NAMALWA (cell line): Measurements from ENCODE around the gene C1orf216.
"Not testable (repeated sequence)": the region's sequence is repeated elsewhere in the genome, so short reads cannot be mapped to it uniquely, and the experiment has no call there.

Experiments used
- DNase-seq: peaks from one replicate; pipeline ENCODE4 v3.0.0-alpha.2; 2015; ENCODE audit warnings: low spot score

The C1orf216 gene

GRCh38 chr1:35718492-35719336 is at the start of gene C1orf216:
C1orf216 (minus strand) TSS chr1:35718884; CDS start chr1:35716321, 2,563 bp downstream.
- no peak for DNase-seq

GRCh38 chr1:35764283-35764682 is 45.6 kb upstream of the C1orf216 start:
- no peak for DNase-seq

GRCh38 chr1:35763201-35763600 is 44.5 kb upstream of the C1orf216 start:
- no peak for DNase-seq

- no peak for DNase-seq
These were observed 43.5 kb upstream of the C1orf216 start for GRCh38 chr1:35762141-35762540.

DNA sequence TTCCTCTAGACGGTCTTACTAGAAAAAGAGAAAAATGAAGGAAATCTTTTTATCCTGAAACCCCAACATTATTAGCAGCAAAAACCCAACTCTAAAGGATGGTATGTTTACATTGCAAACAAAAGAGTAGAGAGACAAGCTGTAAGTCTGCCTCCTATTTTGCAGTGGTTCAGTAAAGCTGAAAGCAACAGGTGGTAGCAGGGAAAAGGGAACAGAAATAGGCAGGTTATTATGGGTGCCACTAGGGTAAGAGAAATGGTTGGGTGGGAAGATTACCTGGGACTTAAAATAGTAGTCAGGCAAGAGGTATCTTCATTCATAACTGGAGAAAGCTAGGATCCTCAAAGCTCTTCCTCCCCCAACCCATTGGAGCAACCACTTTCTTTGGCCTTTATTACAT is 37.4 kb upstream of the C1orf216 start:
- DNase-seq: no peak

GRCh38 chr1:35753626-35754260 is 35.1 kb upstream of the C1orf216 start:
- DNase-seq: no peak

DNA sequence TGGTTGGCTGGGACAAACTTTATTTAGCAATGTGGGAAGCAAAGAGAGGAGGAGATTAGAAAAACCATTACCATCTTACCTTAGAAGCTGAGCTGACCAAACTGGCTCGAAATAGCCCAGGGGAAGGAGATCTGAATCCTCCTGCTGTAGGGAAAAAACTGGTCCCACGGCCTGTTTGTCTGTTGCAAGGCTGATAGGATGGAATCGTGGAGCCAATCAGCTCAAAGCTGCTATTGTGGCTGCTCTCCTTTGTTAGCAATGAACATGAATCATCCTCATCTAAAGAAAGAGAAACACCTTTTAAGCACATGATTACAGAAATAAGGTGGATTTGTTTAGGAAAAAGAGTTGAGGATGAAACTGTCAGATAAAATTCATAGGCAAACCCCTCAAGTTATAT is 29.6 kb upstream of the C1orf216 start:
- DNase-seq: no peak

DNA sequence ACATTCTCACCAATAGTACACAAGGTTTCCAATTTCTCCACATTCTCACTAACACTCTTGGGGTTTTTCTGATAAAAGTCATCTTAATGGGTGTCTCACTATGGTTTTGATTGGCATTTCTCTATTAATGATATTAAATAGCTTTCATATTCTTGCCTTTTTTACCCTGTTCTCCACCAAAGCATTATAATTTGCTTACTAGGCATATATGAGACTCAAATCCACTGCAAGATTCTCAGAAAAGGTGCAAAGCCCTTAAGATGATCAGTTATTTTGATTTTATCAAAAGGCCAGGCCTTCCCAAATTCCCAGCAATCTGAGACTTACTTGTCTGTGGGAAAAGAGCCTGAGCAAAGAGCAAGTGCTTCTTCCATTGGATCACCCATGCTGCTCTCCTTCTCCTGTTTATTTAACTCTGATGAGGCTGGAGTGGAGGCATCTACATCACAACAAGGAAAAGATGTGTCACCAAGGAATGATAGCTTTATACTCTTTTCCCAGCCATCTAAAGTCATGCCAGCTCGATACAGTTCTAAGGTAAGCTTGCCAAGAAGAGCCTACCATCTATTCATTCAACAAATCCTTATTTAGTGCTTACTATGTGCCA is 26.5 kb upstream of the C1orf216 start:
- no peak for DNase-seq

DNA sequence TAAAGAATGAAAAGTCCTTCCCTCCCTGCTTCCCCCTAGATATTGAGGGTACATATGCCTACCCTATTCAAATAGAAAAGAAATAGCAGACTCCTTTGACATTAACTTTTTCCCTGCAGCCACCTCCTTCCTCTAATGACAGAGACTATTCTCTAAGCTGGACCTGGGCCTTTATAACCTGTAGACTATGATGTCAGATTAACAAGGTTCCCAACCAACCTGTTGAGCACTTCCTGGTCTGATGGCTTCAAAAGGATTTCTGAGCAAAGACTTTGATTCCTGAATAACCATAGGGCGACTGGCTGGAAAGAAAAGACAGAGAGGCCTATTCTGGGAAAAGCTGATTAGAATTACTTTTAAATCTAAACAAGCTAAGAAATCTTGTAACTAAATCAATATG is 18.4 kb upstream of the C1orf216 start:
- no peak for DNase-seq

DNA sequence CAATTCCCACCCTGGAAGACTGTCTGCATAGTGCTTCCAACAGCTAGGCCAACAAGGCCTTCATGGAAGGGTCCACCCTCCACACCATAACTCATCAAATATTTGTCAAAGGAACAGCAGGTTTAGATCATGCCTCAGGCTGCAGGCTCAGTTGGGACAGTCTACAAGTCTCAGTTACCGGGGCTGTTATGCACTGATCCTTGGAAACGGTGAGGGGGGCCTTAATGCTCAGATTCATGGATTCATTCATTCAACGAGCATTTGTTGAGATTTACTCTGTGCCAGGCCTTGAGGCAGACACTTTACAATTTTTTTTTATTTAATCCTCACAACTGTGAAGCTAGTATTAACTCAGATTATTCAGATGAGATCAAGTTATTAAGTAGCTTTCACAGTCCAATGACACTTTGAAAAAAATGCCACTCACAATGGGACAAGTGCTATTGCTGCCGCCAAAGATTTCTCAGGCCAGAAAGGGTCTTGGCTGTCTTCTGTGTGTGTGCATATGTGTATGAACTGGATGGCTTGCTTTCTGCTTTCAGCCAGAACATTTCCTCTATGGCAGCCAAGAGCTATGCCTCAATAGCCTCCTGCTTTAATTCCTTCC is 8.9 kb upstream of the C1orf216 start:
- no peak for DNase-seq

DNA sequence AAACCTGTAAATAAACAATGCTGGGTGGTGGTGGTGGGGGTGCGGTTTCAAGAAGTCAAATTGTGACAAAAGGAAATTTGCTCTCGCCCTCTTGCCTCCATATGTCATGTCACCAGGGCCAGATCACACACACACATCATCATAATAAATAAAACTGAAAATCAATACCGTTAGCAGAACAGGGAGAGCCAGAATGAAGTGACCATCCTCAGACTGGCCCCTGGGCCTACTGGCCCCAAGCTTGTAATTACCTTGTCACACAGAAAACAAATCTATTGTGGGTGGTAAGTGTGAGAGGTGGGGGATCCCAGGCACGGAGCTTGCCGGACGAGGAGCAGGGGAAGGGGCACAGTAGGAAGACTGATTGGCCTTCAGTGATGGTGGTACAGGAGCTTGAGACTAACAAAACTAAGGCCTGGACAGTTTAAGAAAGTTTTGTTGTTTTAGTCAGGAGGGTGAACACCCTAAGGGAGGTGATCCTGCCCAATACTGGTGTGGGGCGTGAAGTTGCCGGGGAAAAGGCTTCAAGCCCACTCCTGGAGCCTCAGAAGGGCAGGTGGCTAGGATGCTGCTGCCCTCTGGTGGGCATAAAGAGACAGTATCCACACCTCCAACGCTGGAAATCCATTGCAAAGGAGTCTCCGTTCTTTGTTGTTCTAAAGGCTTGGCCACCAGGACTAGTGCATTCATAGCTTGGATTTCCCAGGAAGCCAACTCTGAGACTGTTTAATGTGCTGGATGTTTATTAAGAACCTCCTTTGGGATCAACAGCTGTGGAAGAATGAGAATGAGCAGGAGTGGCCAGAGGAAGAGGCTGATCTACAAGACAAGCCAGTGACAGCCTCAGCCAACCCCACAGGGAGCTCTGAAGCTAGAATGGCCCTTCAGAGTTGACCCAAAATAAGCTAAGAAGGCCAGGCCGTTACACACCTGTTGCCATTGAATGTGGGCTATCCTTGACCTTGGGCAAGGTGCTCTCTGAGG is 8.1 kb upstream of the C1orf216 start:
- DNase-seq: peak; percentile 67

- no peak for DNase-seq
These were observed 6.9 kb upstream of the C1orf216 start for GRCh38 chr1:35725596-35725995.

GRCh38 chr1:35717911-35718476 is 690 bp downstream of the C1orf216 start:
- no peak for DNase-seq

GRCh38 chr1:35715568-35716002 is 3.1 kb downstream of the C1orf216 start:
- peak; percentile 84 for DNase-seq

DNA sequence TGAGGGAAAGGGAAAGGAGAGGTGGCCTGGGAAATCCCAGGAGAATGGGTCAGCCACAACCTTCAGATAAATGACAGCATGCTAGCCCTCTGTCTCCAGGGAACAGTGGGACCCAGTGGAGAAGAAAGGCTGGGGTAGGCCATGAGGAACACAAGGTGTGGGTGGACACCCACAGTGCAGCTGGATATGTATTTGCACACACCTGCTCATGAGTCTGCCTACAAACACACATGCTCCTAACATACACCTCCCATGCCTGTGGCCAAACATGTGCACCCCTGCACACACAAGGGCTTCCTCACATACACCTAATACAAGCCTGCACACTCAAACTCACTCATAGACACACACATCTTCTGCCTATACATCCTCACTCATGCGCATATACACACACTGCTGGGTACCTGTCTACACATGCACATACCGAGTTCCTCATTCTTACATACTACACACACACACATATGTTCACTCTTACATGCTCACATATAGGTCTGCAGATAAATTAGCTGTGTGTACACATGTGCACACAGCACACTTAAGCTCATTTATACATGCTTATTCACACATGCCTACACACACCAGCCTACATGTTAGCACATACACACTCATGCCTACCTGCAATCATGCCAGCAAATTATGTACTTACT is 3.6 kb downstream of the C1orf216 start:
- DNase-seq: peak; percentile 13

DNA sequence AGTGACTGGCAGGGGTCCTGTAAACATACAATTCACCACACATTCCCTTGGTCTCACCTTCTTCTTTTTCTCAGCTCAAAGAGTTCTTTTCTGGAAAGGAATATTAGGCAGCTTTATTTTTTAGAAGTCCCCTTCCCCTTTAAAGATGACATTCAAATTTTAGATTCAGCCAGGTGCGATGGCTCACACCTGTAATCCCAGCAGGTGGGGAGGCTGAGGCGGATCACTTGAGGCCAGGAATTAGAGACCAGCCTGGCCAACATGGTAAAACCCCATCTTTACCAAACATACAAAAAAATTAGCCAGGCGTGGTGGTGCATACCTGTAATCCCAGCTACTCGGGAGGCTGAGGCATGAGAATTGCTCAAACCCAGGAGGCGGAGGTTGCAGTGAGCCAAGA is 7.6 kb downstream of the C1orf216 start:
- not testable (repeated sequence) for DNase-seq

DNA sequence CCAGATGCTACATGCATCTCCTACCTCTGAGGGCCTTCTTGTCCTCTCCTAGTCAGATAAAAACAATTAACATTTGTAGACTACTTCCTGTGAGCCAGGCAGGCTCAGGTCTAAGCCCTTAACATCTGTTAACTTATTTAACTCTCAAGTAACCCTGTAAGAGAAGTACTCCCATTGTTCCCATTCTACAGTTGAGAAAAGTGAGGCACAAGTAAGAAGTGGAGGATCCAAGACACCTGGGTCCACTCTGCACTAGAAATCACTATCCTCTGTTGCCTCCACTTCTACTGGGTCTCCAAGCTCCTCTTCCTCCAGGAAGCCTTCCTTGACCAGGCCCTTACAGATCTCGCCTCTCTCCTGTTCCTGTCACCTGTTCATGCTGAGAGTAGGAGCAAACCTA is 9.7 kb downstream of the C1orf216 start:
- DNase-seq: no peak

DNA sequence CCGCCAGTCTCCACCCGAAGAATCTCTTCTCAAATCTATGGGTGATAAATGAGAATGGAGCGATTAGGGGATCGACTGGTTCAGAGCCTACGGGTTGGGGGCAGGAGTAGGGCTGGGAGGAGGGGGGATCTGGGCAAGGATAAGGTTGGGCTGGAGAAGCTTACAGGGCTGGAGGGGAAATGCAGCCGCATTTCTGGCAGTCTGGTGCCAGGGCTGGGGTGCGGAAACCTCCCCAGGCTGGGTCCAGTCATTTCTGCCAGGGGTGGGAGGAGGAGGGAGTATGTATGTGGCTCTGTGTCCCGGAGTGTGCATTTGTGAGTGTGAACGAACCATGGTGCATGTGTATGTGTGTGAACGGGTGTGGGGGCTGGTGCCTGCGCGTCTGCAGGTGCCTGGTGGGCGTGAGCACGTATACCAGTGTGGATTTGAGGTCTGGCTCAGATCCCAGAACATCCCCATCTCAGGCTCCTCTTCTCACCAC is 10.2 kb downstream of the C1orf216 start:
- DNase-seq: no peak

DNA sequence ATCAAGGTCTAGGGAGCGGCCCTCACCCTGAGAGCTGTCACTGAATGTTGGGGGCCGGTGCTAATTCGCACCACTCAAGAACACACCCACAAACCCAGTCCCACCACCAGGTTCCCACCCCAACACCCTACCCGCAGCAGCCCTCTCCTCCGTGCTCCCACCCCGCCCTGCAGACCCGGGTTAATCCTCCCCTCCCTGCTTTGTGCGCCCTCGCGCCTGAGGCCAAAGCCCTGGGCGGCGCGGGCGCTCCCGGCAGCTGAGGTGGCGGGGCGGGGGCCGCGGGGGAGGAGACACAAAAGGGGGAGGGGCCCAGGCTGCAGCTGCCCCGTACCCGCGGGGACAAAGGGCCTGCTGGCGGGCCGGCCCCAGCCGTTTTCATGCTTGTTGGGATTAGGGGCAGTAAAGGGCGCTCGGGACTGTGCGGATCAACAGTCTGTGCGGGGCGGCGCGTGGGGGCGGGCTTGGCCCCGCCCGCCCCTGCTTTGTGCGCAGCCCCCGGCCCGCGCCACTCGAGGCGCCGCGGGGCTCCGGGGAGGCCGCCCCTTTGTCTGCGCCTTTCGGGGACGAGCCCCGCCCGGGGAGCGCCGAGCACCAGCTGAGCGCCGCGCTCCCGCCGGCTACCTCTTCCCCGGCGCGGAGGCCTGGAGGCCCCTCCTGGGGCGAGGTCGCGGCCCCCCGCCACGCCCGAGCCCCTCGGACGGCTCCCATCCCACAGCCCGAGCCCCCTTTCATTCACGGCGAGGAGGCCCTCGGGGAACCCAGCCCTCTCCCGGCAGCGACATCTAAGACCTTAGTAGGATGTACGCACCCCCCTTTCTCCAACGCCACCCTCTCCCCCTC is 10.9 kb downstream of the C1orf216 start:
- DNase-seq: no peak
